HepG2 (cell line): ENCODE measurements around the gene DBNDD2. TPM values are rescaled to one million over a fixed set of nuclear protein-coding genes. Genes with fewer than 3 reads are reported as not detected.

ENCODE experiments used
- ARID2 ChIP-seq: sonication (generic); formaldehyde crosslinking; IDR thresholded peaks from 2 replicates; pipeline ENCODE4 v1.8.1; 2022; ENCODE audit warnings: mild to moderate bottlenecking, missing genetic modification reagents, borderline replicate concordance
- IKZF5 ChIP-seq: IDR thresholded peaks from 2 replicates; pipeline ENCODE4 v1.6.1; 2018; ENCODE audit warnings: missing genetic modification reagents, mild to moderate bottlenecking, missing compliant biosample characterization
- IRF9 ChIP-seq: sonication (generic); formaldehyde crosslinking; IDR thresholded peaks from 2 replicates; pipeline ENCODE4 v1.8.0; 2022; ENCODE audit warnings: missing genetic modification reagents, mild to moderate bottlenecking, borderline replicate concordance
- MYC ChIP-seq: sonication (generic); formaldehyde crosslinking; IDR thresholded peaks from 2 replicates; pipeline ENCODE4 v1.9.0; 2021; ENCODE audit warnings: missing genetic modification reagents, borderline replicate concordance
- PCBP2 ChIP-seq: fragments of 200-400 bp; formaldehyde crosslinking; optimal IDR thresholded peaks from 2 replicates; pipeline ENCODE3; 2018; ENCODE audit warnings: low read length, low read depth; ENCODE audit not compliant: poor library complexity, severe bottlenecking
- PRDM15 ChIP-seq: sonication (generic); formaldehyde crosslinking; IDR thresholded peaks from 2 replicates; pipeline ENCODE4 v1.4.0; 2020; ENCODE audit warnings: missing genetic modification reagents
- SALL2 ChIP-seq: sonication (generic); formaldehyde crosslinking; IDR thresholded peaks from 2 replicates; pipeline ENCODE4 v1.8.1; 2023; ENCODE audit warnings: mild to moderate bottlenecking, missing genetic modification reagents, inconsistent platforms
- SNAPC2 ChIP-seq: sonication (generic); formaldehyde crosslinking; IDR thresholded peaks from 2 replicates; pipeline ENCODE4 v1.8.1; 2022; ENCODE audit warnings: mild to moderate bottlenecking, missing genetic modification reagents
- TBL1XR1 ChIP-seq: fragments of 150-350 bp; IDR thresholded peaks from 2 replicates; pipeline ENCODE4 v1.6.1; 2014; ENCODE audit warnings: borderline replicate concordance, low read length; ENCODE audit not compliant: partially characterized antibody
- TFDP1 ChIP-seq: IDR thresholded peaks from 2 replicates; pipeline ENCODE4 v1.6.1; 2016; ENCODE audit warnings: missing compliant biosample characterization, missing genetic modification reagents, borderline replicate concordance
- YEATS4 ChIP-seq: sonication (generic); formaldehyde crosslinking; IDR thresholded peaks from 2 replicates; pipeline ENCODE4 v1.4.0; 2020; ENCODE audit warnings: missing genetic modification reagents, borderline replicate concordance
- ZBTB10 ChIP-seq: sonication (generic); formaldehyde crosslinking; IDR thresholded peaks from 2 replicates; pipeline ENCODE4 v1.4.0; 2020; ENCODE audit warnings: missing genetic modification reagents, borderline replicate concordance
- ZNF619 ChIP-seq: sonication (generic); formaldehyde crosslinking; IDR thresholded peaks from 2 replicates; pipeline ENCODE4 v1.4.0; 2020; ENCODE audit warnings: mild to moderate bottlenecking, missing genetic modification reagents
- ZNF792 ChIP-seq: IDR thresholded peaks from 2 replicates; pipeline ENCODE4 v1.6.1; 2016
- ZSCAN5A ChIP-seq: sonication (generic); formaldehyde crosslinking; IDR thresholded peaks from 2 replicates; pipeline ENCODE4 v1.8.0; 2022; ENCODE audit warnings: mild to moderate bottlenecking, missing genetic modification reagents, borderline replicate concordance
- polyA plus RNA-seq, 8 experiments: library from polyadenylated mRNA; depleted of rRNA in 3 of 8; stranded (reverse) in 7 of 8; unstranded in 1 of 8; fragments of >200 nt; fragmentation: Illumina TruSeq in 4 of 8; extraction: Trizol in 4 of 8; gene quantifications; 2 replicates each; pipeline versions ENCODE4 v1.2.1 to v1.2.3, GENCODE V29; 2011 to 2016; ENCODE audit warnings: low read depth in 4 of 8, missing spikeins in 1 of 8, mixed read lengths in 1 of 8; ENCODE audit not compliant: insufficient read depth in 1 of 8
- total RNA-seq, 5 experiments: library from RNA; depleted of rRNA; stranded (reverse); fragments of >200 nt; fragmentation: Illumina TruSeq; extraction: Trizol; gene quantifications; 2 replicates each; pipeline ENCODE4 v1.2.3, GENCODE V29; 2016; ENCODE audit warnings: low read depth in 1 of 5

The DBNDD2 gene
- total and polyA plus RNA-seq, 2 of the 13 experiments (the other 11 are each of a cell fraction or from before 2014, with no cell fraction given), result 16.7 to 47.6 TPM

- TF ChIP-seq PCBP2 (no peak), MYC (peak; percentile 36; the same call in 1 of the 2 replicates), ARID2 (CRISPR knock-in tag) (no peak), YEATS4 (CRISPR knock-in tag) (no peak), ZSCAN5A (CRISPR knock-in tag) (no peak), SALL2 (CRISPR knock-in tag) (peak; percentile 34; the same call in 1 of the 2 replicates), TFDP1 (CRISPR knock-in tag) (no peak), IKZF5 (CRISPR knock-in tag) (0 out of 2 replicates have a peak, but pooled peaks have one; percentile 35), ZBTB10 (CRISPR knock-in tag) (no peak), TBL1XR1 (no peak), ZNF792 (CRISPR knock-in tag) (peak; percentile 39; the same call in 1 of the 2 replicates), IRF9 (CRISPR knock-in tag) (no peak; the same call in 1 of the 2 replicates), PRDM15 (CRISPR knock-in tag) (no peak), SNAPC2 (CRISPR knock-in tag) (no peak), ZNF619 (CRISPR knock-in tag) (no peak)
These were observed 34.6 kb upstream of the DBNDD2 start (continued) for GRCh38 chr20:45373353-45374100.
